Tibial nerve (tissue), 3 donors: Measurements from ENCODE around the gene MMEL1.
"Not testable (repeated sequence)": the region's sequence is repeated elsewhere in the genome, so short reads cannot be mapped to it uniquely, and the experiment has no call there.

ENCODE experiments used
- CTCF ChIP-seq, 5 experiments: fragments of 200-600 bp in 3 of 5; fragments of 450-650 bp in 2 of 5; sonication (generic) in 3 of 5; IDR thresholded peaks; one replicate each; pipeline ENCODE4 v1.5.1; 2016 to 2019; ENCODE audit warnings: antibody characterized with exemption in 5 of 5, mild to moderate bottlenecking in 3 of 5, moderate library complexity in 2 of 5
- POLR2A ChIP-seq, 2 donors: fragments of 450-650 bp; IDR thresholded peaks; one replicate each; pipeline ENCODE4 v1.6.1; 2017; ENCODE audit warnings: antibody characterized with exemption in 2 of 2, mild to moderate bottlenecking in 2 of 2, moderate library complexity in 2 of 2

GRCh38 chr1:2657124-2657523 is 24.3 kb upstream of the MMEL1 start:
- TF ChIP-seq CTCF, POLR2A (IDR thresholded peaks at IDR 0.05): not testable (repeated sequence)
